Measurements from ENCODE around the gene SCAMP4. TPM values are rescaled to one million over a fixed set of nuclear protein-coding genes. Genes with fewer than 3 reads are reported as not detected.

The SCAMP4 gene
- total RNA-seq, 2 experiments from 2014 or later: 27.5 to 37.9 TPM

GRCh38 chr19:1954532-1954933 is 49.3 kb downstream of the SCAMP4 start:
- CTCF ChIA-PET: no interaction called here
- Mint-ChIP-seq H3K4me1 (no peaks in the 10 kb centered on the region), H3K27ac (no peak overlapping the region), H3K4me3 (no peak overlapping the region), H3K36me3 (ENCODE audit: low read depth) (peaks cover 4% of the 10 kb centered on the region), H3K9me3 (no peaks in the 10 kb centered on the region), H3K27me3 (no peaks in the 10 kb centered on the region)
- no peak for DNase-seq
- POLR2A ChIA-PET: no interaction called here

DNA sequence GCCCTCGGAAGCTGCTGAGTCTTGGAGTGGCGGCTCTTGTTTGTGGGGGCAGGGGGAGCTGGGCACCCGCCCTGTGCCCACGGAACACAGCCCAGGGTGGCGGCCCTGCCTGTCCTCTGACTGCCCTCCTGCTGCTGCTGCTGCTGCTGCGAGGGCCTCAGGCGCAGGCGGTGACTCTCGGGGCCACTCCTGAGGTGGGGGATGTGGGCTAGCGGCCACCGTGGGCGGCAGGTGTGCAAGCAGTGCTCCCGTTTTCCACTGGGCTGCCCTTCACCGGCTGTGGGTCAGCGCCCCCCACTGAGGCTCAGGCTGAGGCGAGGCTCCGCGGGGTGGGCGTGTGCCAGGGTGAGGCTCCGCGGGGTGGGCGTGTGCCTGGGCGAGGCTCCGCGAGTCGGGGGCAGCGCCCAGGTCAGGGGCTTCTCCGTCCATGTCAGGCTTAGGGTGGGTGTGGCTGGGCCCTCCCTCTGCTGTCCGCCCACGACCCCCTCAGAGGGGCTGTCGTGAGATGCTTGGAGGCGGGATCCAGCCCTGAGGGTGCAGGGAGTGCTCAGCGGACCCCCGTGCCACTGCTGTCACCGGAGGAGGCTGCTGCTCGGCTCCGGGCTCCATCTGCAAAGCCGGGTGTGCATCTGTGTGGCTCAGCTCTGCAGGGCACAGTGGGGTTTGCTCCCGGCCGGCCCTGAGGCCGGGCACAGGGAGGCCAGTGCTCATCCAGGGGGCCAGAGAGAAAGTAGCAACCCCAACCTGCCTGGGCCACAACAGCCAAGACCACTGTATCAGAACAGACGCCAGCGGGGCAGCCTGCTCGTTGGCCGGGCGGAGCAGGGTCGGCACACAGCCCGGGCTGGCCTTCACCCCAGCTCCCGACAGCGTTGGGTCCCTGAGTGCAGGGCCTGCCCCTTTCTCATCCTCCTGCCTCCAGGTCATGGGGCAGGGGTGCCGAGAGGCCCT is 50.2 kb downstream of the SCAMP4 start:
- ChIA-PET CTCF (no interaction called here), POLR2A (no interaction called here)
- no peaks in the 10 kb centered on the region for H3K9me3 Mint-ChIP-seq
- H3K36me3 Mint-ChIP-seq (ENCODE audit: low read depth): peaks cover 3% of the 10 kb centered on the region
- H3K27me3 Mint-ChIP-seq: no peaks in the 10 kb centered on the region
- peaks cover under 1% of the 10 kb centered on the region for H3K4me1 Mint-ChIP-seq
- H3K4me3 Mint-ChIP-seq: no peak overlapping the region
- no peak overlapping the region for H3K27ac Mint-ChIP-seq
- DNase-seq: no peak

DNA sequence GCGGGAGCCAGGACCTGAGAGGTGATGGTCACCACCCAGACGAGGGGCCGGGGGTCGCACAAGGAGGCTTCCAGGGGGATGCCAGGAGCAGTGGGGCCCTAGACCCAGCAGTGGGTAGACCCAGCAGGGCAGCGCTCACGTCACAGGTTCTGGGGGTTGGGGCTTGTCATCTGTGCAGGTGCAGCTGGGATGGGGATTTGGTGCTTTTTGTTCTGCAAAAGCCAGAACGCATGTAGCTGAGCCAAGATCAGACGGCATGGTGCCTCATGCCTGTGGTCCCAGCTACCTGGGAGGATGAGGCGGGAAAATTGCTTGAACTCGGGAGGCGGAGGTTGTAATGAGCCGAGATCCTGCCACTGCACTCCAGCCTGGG is 50.9 kb downstream of the SCAMP4 start:
- H3K4me3 Mint-ChIP-seq: no peak overlapping the region
- no peak for DNase-seq
- H3K27me3 Mint-ChIP-seq: no peaks in the 10 kb centered on the region
- CTCF ChIA-PET: no interaction called here
- H3K4me1 Mint-ChIP-seq: peaks cover 2% of the 10 kb centered on the region
- H3K9me3 Mint-ChIP-seq: no peaks in the 10 kb centered on the region
- H3K27ac Mint-ChIP-seq: no peak overlapping the region
- peaks cover 3% of the 10 kb centered on the region for H3K36me3 Mint-ChIP-seq (ENCODE audit: low read depth)
- POLR2A ChIA-PET: no interaction called here

DNA sequence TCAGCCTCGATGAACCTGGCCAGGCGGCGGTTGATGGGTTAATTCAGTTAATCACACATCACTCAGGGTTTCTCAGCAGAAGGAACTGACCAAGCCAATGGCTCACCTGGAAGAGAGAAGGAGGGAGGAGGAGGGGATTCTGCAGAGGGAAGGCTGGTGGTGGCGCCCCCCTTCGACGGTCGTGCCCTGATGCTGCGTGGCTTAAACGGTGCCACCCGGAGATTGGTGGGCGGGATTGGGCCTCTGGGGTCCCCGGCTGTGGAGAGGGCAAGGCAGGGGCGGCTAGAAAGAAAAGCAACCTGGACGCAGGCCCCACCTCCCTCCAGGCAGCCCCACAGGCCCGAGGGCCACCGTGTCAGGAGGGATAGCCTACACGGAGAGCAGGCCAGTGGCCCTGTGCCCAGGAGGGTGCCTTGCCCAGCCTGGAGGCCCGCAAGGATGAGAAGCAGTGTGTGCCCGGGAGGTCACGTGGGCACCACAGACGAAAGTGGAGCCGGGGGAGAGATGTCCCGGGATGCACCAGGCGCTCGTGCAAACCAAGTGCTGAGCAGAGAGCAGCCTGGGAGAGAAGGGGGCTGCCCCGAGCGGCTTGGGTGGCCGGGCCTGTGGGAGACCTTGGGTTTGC is 51.8 kb downstream of the SCAMP4 start:
- H3K36me3 Mint-ChIP-seq (ENCODE audit: low read depth): peaks cover 6% of the 10 kb centered on the region

GRCh38 chr19:1957562-1958248 is 52.5 kb downstream of the SCAMP4 start:
- Mint-ChIP-seq H3K4me1 (peaks cover 2% of the 10 kb centered on the region), H3K36me3 (ENCODE audit: low read depth) (peaks cover 2% of the 10 kb centered on the region), H3K27ac (no peak overlapping the region), H3K9me3 (no peaks in the 10 kb centered on the region), H3K4me3 (no peak overlapping the region), H3K27me3 (no peaks in the 10 kb centered on the region)
- CTCF ChIA-PET: interaction anchor here (0.7 kb wide), 1 partner anchor 26 kb away, joined by 3 read pairs; no protein-coding TSS in a partner anchor
- DNase-seq: no peak
- POLR2A ChIA-PET: no interaction called here

More for the DNA sequence above, 51.8 kb downstream of the SCAMP4 start:
- Mint-ChIP-seq H3K4me1 (peaks cover 2% of the 10 kb centered on the region), H3K4me3 (no peak overlapping the region), H3K27ac (no peak overlapping the region), H3K27me3 (no peaks in the 10 kb centered on the region), H3K9me3 (no peaks in the 10 kb centered on the region)
- no peak for DNase-seq
- ChIA-PET POLR2A (no interaction called here), CTCF (interaction anchor here (0.7 kb wide), 1 partner anchor 27 kb away, joined by 3 read pairs; no protein-coding TSS in a partner anchor)

- Mint-ChIP-seq H3K4me1 (peaks cover 2% of the 10 kb centered on the region), H3K9me3 (no peaks in the 10 kb centered on the region), H3K4me3 (no peak overlapping the region), H3K27ac (no peak overlapping the region), H3K27me3 (no peaks in the 10 kb centered on the region), H3K36me3 (ENCODE audit: low read depth) (peaks cover 4% of the 10 kb centered on the region)
- CTCF ChIA-PET: no interaction called here
- no peak for DNase-seq
- POLR2A ChIA-PET: no interaction called here
Observed at GRCh38 chr19:1959928-1960589, 54.9 kb downstream of the SCAMP4 start.

DNA sequence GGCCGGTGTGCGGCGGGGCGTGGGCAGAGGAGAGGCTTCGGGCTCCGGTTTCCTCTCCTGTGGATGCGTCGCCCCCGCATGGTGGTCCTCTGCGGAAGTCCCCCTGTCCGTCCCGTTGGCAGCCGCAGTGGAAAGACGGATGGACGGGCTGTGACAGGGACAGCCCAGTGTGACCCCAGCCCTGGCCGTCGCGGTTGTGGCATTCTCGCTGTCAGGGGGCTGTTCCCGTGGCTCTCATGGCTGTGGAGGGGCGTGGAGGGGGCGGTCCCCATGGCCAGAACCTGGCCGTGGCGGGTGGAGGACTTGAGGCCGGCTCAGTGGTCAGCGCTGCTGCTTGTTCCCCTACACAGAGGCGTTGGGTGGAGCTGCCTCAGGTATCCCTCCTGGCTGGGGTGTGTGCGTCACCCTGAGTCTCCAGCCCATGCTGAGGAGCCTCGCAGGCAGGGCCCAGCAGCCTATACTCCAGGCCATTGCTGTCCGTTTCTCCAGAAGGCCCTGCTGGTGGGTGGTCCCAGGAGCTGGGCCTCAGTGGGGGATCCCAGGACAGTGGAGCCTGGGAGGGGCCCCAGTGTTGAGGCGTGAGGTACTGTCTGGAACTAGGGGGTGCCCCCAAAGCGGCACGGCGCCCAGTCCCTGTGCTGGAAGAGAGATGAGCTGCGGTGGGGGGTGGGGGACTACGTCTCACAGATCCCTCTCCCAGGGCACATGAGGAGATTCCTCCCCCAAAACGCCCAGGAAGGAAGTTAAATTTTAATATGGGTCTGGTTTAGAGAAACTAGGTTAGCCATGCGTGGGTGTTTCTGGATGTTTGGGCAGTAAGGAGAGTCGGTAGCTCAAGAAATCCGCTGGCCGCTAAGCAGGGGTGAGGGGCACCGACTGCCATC is 56.0 kb downstream of the SCAMP4 start:
- ChIA-PET POLR2A (no interaction called here), CTCF (interaction anchor here (0.7 kb wide), 1 partner anchor 19 kb away, joined by 3 read pairs; no protein-coding TSS in a partner anchor)
- H3K36me3 Mint-ChIP-seq (ENCODE audit: low read depth): peaks cover 4% of the 10 kb centered on the region
- H3K27ac Mint-ChIP-seq: no peak overlapping the region
- no peak overlapping the region for H3K4me3 Mint-ChIP-seq
- DNase-seq: no peak
- no peaks in the 10 kb centered on the region for H3K9me3 Mint-ChIP-seq
- H3K4me1 Mint-ChIP-seq: peaks cover 6% of the 10 kb centered on the region
- H3K27me3 Mint-ChIP-seq: no peaks in the 10 kb centered on the region

- CTCF ChIA-PET: interaction anchor here (1.2 to 1.8 kb wide), 3 partner anchors 12 to 32 kb away, joined by 3 to 4 read pairs (median 4); no protein-coding TSS in a partner anchor
- H3K27ac Mint-ChIP-seq: no peak overlapping the region
- H3K4me3 Mint-ChIP-seq: no peak overlapping the region
- H3K27me3 Mint-ChIP-seq: no peaks in the 10 kb centered on the region
- peaks cover 4% of the 10 kb centered on the region for H3K36me3 Mint-ChIP-seq (ENCODE audit: low read depth)
- no peak for DNase-seq
- POLR2A ChIA-PET: interaction anchor here (0.6 kb wide), 1 partner anchor 273 kb away, joined by 4 read pairs; the partner anchor contains the start of gene PLEKHJ1
- H3K4me1 Mint-ChIP-seq: peaks cover 15% of the 10 kb centered on the region
- no peaks in the 10 kb centered on the region for H3K9me3 Mint-ChIP-seq
Observed at GRCh38 chr19:1962674-1963073, 57.5 kb downstream of the SCAMP4 start.

- peaks cover 13% of the 10 kb centered on the region for H3K4me1 Mint-ChIP-seq
- no peak overlapping the region for H3K4me3 Mint-ChIP-seq
- no peaks in the 10 kb centered on the region for H3K27me3 Mint-ChIP-seq
- ChIA-PET CTCF (no interaction called here), POLR2A (no interaction called here)
- H3K36me3 Mint-ChIP-seq (ENCODE audit: low read depth): peaks cover 4% of the 10 kb centered on the region
- peak overlapping the region; percentile 84 for H3K27ac Mint-ChIP-seq
- DNase-seq: peak; percentile 42
- H3K9me3 Mint-ChIP-seq: no peaks in the 10 kb centered on the region
Observed at GRCh38 chr19:1967087-1967608, 61.9 kb downstream of the SCAMP4 start.

DNA sequence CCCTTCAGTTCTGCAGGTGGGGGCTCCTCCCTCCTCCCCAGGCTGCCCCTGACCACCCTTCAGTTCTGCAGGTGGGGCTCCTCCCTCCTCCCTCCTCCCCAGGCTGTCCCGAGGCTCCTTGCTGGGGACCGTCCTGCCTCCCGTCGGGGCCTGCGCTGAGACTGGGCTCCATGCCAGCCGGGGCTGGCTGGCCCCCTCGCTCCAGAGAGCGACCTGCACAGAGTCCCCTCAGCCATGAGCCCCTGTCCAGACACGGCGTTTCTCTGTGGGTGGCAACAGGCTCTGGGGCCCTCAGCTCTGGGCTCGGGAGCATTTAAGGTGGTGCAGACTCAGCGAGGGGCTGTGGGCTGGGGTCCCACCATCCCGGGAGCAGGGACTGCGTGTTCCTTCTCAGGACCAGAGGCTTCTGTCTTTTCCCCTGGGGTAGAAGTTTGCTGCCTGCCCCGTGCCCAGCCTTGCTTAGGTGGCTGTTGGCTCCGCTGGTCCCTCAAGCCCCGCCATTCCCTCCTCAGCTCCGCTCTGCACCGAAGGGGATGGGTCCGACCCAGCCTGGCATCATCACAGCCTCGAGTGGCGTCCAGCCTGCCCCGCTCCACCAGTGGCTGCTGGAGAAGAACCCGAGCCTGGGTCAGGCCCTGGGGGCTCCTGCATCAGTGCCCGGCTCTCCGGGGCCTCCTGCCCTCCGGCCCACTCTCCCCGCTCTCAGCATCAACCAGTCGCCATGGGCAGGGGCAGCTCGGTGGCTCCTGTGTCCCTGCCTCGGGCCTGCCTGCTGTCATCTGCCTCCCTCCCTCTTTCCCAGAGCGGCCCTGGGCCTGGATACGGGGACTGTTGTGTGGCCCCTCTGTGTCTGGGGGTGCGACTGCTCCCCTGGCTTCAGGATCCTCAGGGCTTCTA is 63.3 kb downstream of the SCAMP4 start:
- Mint-ChIP-seq H3K9me3 (no peaks in the 10 kb centered on the region), H3K36me3 (ENCODE audit: low read depth) (peaks cover 2% of the 10 kb centered on the region), H3K4me1 (peaks cover 15% of the 10 kb centered on the region), H3K4me3 (no peak overlapping the region), H3K27ac (no peak overlapping the region), H3K27me3 (no peaks in the 10 kb centered on the region)
- DNase-seq: no peak
- POLR2A ChIA-PET: no interaction called here
- CTCF ChIA-PET: no interaction called here

All from activated CD4-positive, alpha-beta T cell treated with anti-CD3 and anti-CD28 coated beads, Interleukin-2, amount 10 ng/mL, durations not matched to agents 7 days and 5 days (primary cell).